HCT116 (cell line): ENCODE data around the gene TSPEAR. TPM values are rescaled to one million over a fixed set of nuclear protein-coding genes. Genes with fewer than 3 reads are reported as not detected.

Experiments
- ATAC-seq: fragments of 200-7000 bp; cut with Tn5 transposase; 2 replicates; pipeline ENCODE4 v1.9.1; 2020; ENCODE audit warnings: mild to moderate bottlenecking, moderate library complexity
- BruUV-seq: library from RNA; stranded (reverse); fragments of 400-500 nt; replicated peaks from 2 replicates; lab custom pipeline; 2021; lab: Mats Ljungman, UMichigan
- CTCF ChIA-PET: fragments of 300-600 bp; sonication (Branson Sonifier 250); formaldehyde crosslinking; loops from one replicate; lab custom pipeline; 2021; ENCODE audit warnings: antibody characterized with exemption; lab: Charles Lee
- POLR2A ChIA-PET: fragments of 300-600, 350-600 bp; sonication (Branson Sonifier 250); formaldehyde crosslinking; loops from one replicate; lab custom pipeline; 2021; ENCODE audit warnings: antibody characterized with exemption; lab: Charles Lee
- RAD21 ChIA-PET, 2 experiments: fragments of 300-600 bp; sonication (Branson Sonifier 250); formaldehyde crosslinking; loops; one replicate each; lab custom pipeline; 2023; ENCODE audit warnings: low total read pairs in 2 of 2; ENCODE audit not compliant: uncharacterized antibody in 2 of 2, unreplicated experiment in 2 of 2, low non-redundant PET in 1 of 2; lab: Charles Lee
- DNase-seq: peaks from one replicate; pipeline ENCODE4 v3.0.0-alpha.2; 2010; ENCODE audit warnings: low read depth, low spot score
- H2AFZ ChIP-seq: fragments of 200-600 bp; shearing (Covaris generic), sonication (generic); 2 replicates; pipeline ENCODE4 v1.6.1; 2017; ENCODE audit warnings: low read depth, mixed run types, mixed read lengths, antibody characterized with exemption, low read length; ENCODE audit not compliant: poor library complexity, severe bottlenecking
- H3K27ac ChIP-seq: 2 replicates; pipeline ENCODE4 v1.5.1; 2012; ENCODE audit warnings: low read depth, low read length
- H3K27me3 ChIP-seq: fragments of 200-600 bp; sonication (generic); 2 replicates; pipeline ENCODE4 v1.6.1; 2016; ENCODE audit warnings: mixed run types, low read length, mixed read lengths; ENCODE audit not compliant: insufficient read depth
- H3K36me3 ChIP-seq, 2 experiments: fragments of 200-500 bp in 1 of 2; fragments of 200-600 bp in 1 of 2; sonication (Bioruptor generic) in 1 of 2; sonication (generic) in 1 of 2; 2 replicates each; pipeline versions ENCODE4 v1.5.1 to v1.6.1; 2014 to 2016; ENCODE audit warnings: low read length in 2 of 2, inconsistent platforms in 1 of 2, mixed read lengths in 1 of 2, mixed run types in 1 of 2; ENCODE audit not compliant: insufficient read depth in 2 of 2, control insufficient read depth in 1 of 2
- H3K4me1 ChIP-seq, 2 experiments: fragments of 200-600 bp in 1 of 2; sonication (generic) in 1 of 2; 2 replicates each; pipeline versions ENCODE4 v1.5.1 to v1.6.1; 2012 to 2017; ENCODE audit warnings: low read length in 2 of 2, inconsistent platforms in 1 of 2, mild to moderate bottlenecking in 1 of 2, mixed read lengths in 1 of 2, mixed run types in 1 of 2, moderate library complexity in 1 of 2; ENCODE audit not compliant: insufficient read depth in 2 of 2, control insufficient read depth in 1 of 2
- H3K4me2 ChIP-seq: fragments of 200-600 bp; sonication (generic); 2 replicates; pipeline ENCODE4 v1.6.1; 2017; ENCODE audit warnings: mixed run types, low read length, mixed read lengths
- H3K4me3 ChIP-seq, 2 experiments: fragments of 200-600 bp in 1 of 2; sonication (generic) in 1 of 2; replicated peaks in 1 of 2; 2 replicates each; pipeline ENCODE4 v1.5.1; 2011 to 2016; ENCODE audit warnings: low read length in 2 of 2, control low read depth in 1 of 2, low read depth in 1 of 2, mild to moderate bottlenecking in 1 of 2, mixed read lengths in 1 of 2, mixed run types in 1 of 2
- H3K79me2 ChIP-seq: fragments of 200-600 bp; sonication (generic); 2 replicates; pipeline ENCODE4 v1.6.1; 2017; ENCODE audit warnings: mild to moderate bottlenecking, mixed run types, low read length, moderate library complexity, mixed read lengths; ENCODE audit not compliant: insufficient read depth
- H3K9ac ChIP-seq: fragments of 200-600 bp; sonication (generic); 2 replicates; pipeline ENCODE4 v1.6.1; 2016; ENCODE audit warnings: low read length, mixed read lengths
- H3K9me2 ChIP-seq: fragments of 200-600 bp; sonication (generic), shearing (Covaris generic); 2 replicates; pipeline ENCODE4 v1.6.1; 2017; ENCODE audit warnings: mixed run types, mild to moderate bottlenecking, moderate library complexity; ENCODE audit not compliant: insufficient read depth
- H3K9me3 ChIP-seq, 2 experiments: fragments of 200-500 bp in 1 of 2; fragments of 200-600 bp in 1 of 2; sonication (Bioruptor generic) in 1 of 2; sonication (generic) in 1 of 2; 2 replicates each; pipeline ENCODE4 v1.6.1; 2014 to 2017; ENCODE audit warnings: low read length in 2 of 2, mixed read lengths in 2 of 2, inconsistent platforms in 1 of 2, low read depth in 1 of 2, mild to moderate bottlenecking in 1 of 2, mixed run types in 1 of 2, moderate library complexity in 1 of 2; ENCODE audit not compliant: control insufficient read depth in 1 of 2, insufficient read depth in 1 of 2
- H4K20me1 ChIP-seq: fragments of 200-600 bp; sonication (generic), shearing (Covaris generic); 2 replicates; pipeline ENCODE4 v1.6.1; 2017; ENCODE audit warnings: mixed run types, mild to moderate bottlenecking, moderate library complexity; ENCODE audit not compliant: insufficient read depth
- ATF3 ChIP-seq: IDR thresholded peaks from 2 replicates; pipeline ENCODE4 v1.6.1; 2012
- CBX3 ChIP-seq: IDR thresholded peaks from 2 replicates; pipeline ENCODE4 v1.6.1; 2012; ENCODE audit warnings: low read depth
- CEBPB ChIP-seq: IDR thresholded peaks from 2 replicates; pipeline ENCODE4 v1.6.1; 2012; ENCODE audit warnings: low read depth
- CTCF ChIP-seq, 3 experiments: fragments of 200-600 bp in 1 of 3; sonication (generic) in 1 of 3; IDR thresholded peaks in 2 of 3; conservative IDR thresholded peaks in 1 of 3; 2 replicates each; pipeline ENCODE4 v1.5.1; 2012 to 2017; ENCODE audit warnings: low read depth in 2 of 3, low read length in 2 of 3, antibody characterized with exemption in 1 of 3, borderline replicate concordance in 1 of 3, control low read depth in 1 of 3, mild to moderate bottlenecking in 1 of 3, mixed read lengths in 1 of 3, mixed run types in 1 of 3, moderate library complexity in 1 of 3; ENCODE audit not compliant: insufficient read depth in 1 of 3
- EGR1 ChIP-seq: IDR thresholded peaks from 2 replicates; pipeline ENCODE4 v1.6.1; 2012; ENCODE audit warnings: low read depth
- ELF1 ChIP-seq: IDR thresholded peaks from 2 replicates; pipeline ENCODE4 v1.6.1; 2012; ENCODE audit warnings: low read depth, borderline replicate concordance
- EZH2phosphoT487 ChIP-seq: fragments of 200-600 bp; IDR thresholded peaks from 2 replicates; pipeline ENCODE4 v1.6.1; 2018; ENCODE audit warnings: antibody characterized with exemption, borderline replicate concordance
- JUND ChIP-seq: IDR thresholded peaks from 2 replicates; pipeline ENCODE4 v1.6.1; 2012
- POLR2A ChIP-seq: IDR thresholded peaks from 2 replicates; pipeline ENCODE4 v1.7.0; 2011; ENCODE audit warnings: borderline replicate concordance; ENCODE audit not compliant: insufficient read depth, insufficient read length; ENCODE audit errors: extremely low read depth
- RAD21 ChIP-seq: IDR thresholded peaks from 2 replicates; pipeline ENCODE4 v1.6.1; 2012; ENCODE audit warnings: low read depth, mild to moderate bottlenecking
- SIN3A ChIP-seq: IDR thresholded peaks from 2 replicates; pipeline ENCODE4 v1.6.1; 2012; ENCODE audit warnings: low read depth
- SP1 ChIP-seq: IDR thresholded peaks from 2 replicates; pipeline ENCODE4 v1.6.1; 2012; ENCODE audit warnings: low read depth
- TCF7L2 ChIP-seq: IDR thresholded peaks from 2 replicates; pipeline ENCODE4 v1.7.0; 2011; ENCODE audit warnings: borderline replicate concordance, inconsistent platforms; ENCODE audit not compliant: insufficient read depth, insufficient read length; ENCODE audit errors: extremely low read depth
- YY1 ChIP-seq: IDR thresholded peaks from 2 replicates; pipeline ENCODE4 v1.6.1; 2011; ENCODE audit warnings: low read length, low read depth, moderate library complexity, mild to moderate bottlenecking; ENCODE audit not compliant: insufficient replicate concordance; ENCODE audit errors: extremely low read depth
- ZFX ChIP-seq: fragments of 450-650 bp; IDR thresholded peaks from 2 replicates; pipeline ENCODE4 v1.6.1; 2017
- intact Hi-C: fragments of 100-400 bp; cut with micrococcal nuclease; formaldehyde crosslinking; loops from 2 replicates; pipeline ENCODE4 v1.10.0; 2022
- total RNA-seq: library from RNA; stranded (reverse); gene quantifications from one replicate; pipeline ENCODE4 v1.2.1, GENCODE V29; 2021; ENCODE audit not compliant: unreplicated experiment
- TF ChIP-seq, protein P1 (sequence below): IDR thresholded peaks from 2 replicates; pipeline ENCODE4 v1.6.1; 2012
- TF ChIP-seq, protein P2 (sequence below): IDR thresholded peaks from 2 replicates; pipeline ENCODE4 v1.6.1; 2011; ENCODE audit warnings: mild to moderate bottlenecking, low read length, moderate library complexity; ENCODE audit not compliant: insufficient replicate concordance; ENCODE audit errors: extremely low read depth

The TSPEAR gene
- total RNA-seq, 1 experiment from 2014 or later = not detected

DNA sequence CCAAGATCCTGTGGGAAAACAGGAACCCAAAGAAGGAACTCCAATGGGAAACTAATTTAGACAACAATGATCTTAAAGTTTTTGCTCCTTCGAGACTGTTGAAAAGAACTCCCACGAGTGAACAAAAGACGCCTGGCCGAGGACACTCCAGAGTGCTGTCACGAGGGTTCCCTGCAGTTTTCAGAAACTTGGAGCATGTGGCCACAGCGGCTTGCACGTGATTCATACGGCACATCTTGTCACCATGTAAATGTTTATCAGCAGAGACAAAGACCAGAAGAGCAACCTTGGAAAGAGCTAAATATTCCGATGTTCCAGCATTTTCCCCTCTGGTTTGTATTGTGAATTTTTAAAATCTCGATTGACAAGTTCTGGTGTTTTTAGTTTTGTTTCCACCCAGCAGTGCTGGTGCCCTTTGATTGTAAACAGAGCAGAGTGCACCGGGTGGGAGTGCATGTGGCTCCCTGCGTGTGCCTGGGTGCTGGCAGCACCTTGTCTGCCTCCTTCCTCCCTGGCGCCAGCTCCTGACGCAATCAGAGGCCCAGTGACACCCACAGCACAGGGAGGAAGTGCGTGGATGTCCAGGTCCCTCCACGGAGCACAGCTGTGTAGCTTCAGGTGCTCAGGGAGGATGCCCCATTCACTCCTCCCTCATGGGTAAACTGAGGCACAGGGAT lies 233.1 kb downstream of the TSPEAR start:
- Histone ChIP-seq H2AFZ (no peak overlapping the region), H3K79me2 (no peaks in the 10 kb centered on the region), H3K4me3 (no peak overlapping the region), H3K9me3 (no peaks in the 10 kb centered on the region), H3K27me3 (no peaks in the 10 kb centered on the region), H4K20me1 (no peaks in the 10 kb centered on the region), H3K9ac (no peak overlapping the region), H3K36me3 (no peaks in the 10 kb centered on the region), H3K4me2 (no peak overlapping the region), H3K27ac (no peak overlapping the region), H3K4me1 (no peaks in the 10 kb centered on the region), H3K9me2 (no peaks in the 10 kb centered on the region)
- intact Hi-C loops = no loop called here
- ChIA-PET CTCF (no interaction called here), RAD21 (no interaction called here), POLR2A (no interaction called here)
- DNase-seq = no peak
- no peak for ATAC-seq
- no peak for TF ChIP-seq ELF1
- no peak for TF ChIP-seq EZH2phosphoT487
- TF ChIP-seq ZFX = no peak
- TF ChIP-seq CBX3 = no peak
- no TSS peak for BruUV-seq

DNA sequence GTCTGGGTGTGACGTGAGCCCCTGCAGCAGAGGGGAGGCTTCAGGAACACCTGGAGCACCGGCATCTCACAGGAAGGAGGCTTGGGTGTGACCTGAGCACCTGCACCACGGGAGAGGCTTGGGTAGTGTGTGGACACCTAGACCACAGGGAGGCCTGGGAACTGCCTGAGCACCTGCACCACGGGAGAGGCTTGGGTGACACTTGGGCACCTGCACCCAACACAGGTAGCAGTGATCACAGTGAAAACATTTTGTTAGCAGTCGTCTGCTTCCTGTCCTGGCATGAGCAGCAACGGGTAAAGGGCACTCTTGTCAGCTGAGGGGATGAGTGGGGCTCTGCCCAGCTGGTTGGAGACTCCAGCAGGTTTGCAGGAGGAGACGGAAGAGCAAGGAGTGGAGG lies 233.7 kb downstream of the TSPEAR start:
- RAD21 ChIA-PET = no interaction called here
- no peak overlapping the region for H3K4me3 ChIP-seq
- no peak for ATAC-seq
- POLR2A ChIA-PET = no interaction called here
- CTCF ChIA-PET = no interaction called here
- DNase-seq = no peak
- no peaks in the 10 kb centered on the region for H4K20me1 ChIP-seq
- no peaks in the 10 kb centered on the region for H3K9me2 ChIP-seq
- H3K36me3 ChIP-seq = no peaks in the 10 kb centered on the region
- intact Hi-C loops = no loop called here
- no peak overlapping the region for H3K4me2 ChIP-seq
- no peak overlapping the region for H3K9ac ChIP-seq
- H3K4me1 ChIP-seq = no peaks in the 10 kb centered on the region
- BruUV-seq = no TSS peak
- no peaks in the 10 kb centered on the region for H3K27me3 ChIP-seq
- no peak overlapping the region for H3K27ac ChIP-seq
- no peaks in the 10 kb centered on the region for H3K79me2 ChIP-seq
- no peaks in the 10 kb centered on the region for H3K9me3 ChIP-seq
- no peak overlapping the region for H2AFZ ChIP-seq
- TF ChIP-seq YY1 (no peak), ATF3 (no peak), JUND (no peak), RAD21 (no peak), TCF7L2 (no peak), CTCF (IDR thresholded peaks at IDR 0.05 in 2 of 3, conservative IDR thresholded peaks at IDR 0.05 in 1 of 3; ENCODE audit: borderline replicate concordance in 1 of 3, insufficient read depth in 1 of 3, low read depth in 2 of 3, low read length in 2 of 3) (no peak), SIN3A (no peak), SP1 (no peak), POLR2A (no peak), EGR1 (no peak), CEBPB (no peak)
- TF ChIP-seq, protein P1, sequence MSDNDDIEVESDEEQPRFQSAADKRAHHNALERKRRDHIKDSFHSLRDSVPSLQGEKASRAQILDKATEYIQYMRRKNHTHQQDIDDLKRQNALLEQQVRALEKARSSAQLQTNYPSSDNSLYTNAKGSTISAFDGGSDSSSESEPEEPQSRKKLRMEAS = no peak
- TF ChIP-seq, protein P2, sequence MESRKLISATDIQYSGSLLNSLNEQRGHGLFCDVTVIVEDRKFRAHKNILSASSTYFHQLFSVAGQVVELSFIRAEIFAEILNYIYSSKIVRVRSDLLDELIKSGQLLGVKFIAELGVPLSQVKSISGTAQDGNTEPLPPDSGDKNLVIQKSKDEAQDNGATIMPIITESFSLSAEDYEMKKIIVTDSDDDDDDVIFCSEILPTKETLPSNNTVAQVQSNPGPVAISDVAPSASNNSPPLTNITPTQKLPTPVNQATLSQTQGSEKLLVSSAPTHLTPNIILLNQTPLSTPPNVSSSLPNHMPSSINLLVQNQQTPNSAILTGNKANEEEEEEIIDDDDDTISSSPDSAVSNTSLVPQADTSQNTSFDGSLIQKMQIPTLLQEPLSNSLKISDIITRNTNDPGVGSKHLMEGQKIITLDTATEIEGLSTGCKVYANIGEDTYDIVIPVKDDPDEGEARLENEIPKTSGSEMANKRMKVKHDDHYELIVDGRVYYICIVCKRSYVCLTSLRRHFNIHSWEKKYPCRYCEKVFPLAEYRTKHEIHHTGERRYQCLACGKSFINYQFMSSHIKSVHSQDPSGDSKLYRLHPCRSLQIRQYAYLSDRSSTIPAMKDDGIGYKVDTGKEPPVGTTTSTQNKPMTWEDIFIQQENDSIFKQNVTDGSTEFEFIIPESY = no peak
